Measurements from ENCODE around the gene TTC9. TPM values are rescaled to one million over a fixed set of nuclear protein-coding genes. Genes with fewer than 3 reads are reported as not detected.

The TTC9 gene
- total RNA-seq, 3 donors from 2014 or later = 3.2 to 4.0 (median 3.6) TPM

- ATAC-seq = no peak
- no peak for DNase-seq
- H3K9me3 Mint-ChIP-seq = no peaks in the 10 kb centered on the region
- H3K4me3 Mint-ChIP-seq = no peak overlapping the region
- H3K27me3 Mint-ChIP-seq (ENCODE audit: low read depth) = no peaks in the 10 kb centered on the region
- peaks cover 3% of the 10 kb centered on the region for H3K36me3 Mint-ChIP-seq (ENCODE audit: insufficient read depth)
- H3K4me1 Mint-ChIP-seq (ENCODE audit: low read depth) = no peaks in the 10 kb centered on the region
These were observed 83.2 kb downstream of the TTC9 start for GRCh38 chr14:70724944-70725343.

Other genes with a start within 250 kb of the TTC9 start
- 1 to 10 TPM; 3.8 to 5.1 (median 3.9) TPM for gene SYNJ2BP, start 224.8 kb upstream of the TTC9 start, total RNA-seq
- gene ADAM21, start 189.7 kb upstream of the TTC9 start, total RNA-seq = under 1 TPM in 1 of 3 donors, not detected in 2; 0.11 TPM
- under 1 TPM in 1 of 3 donors, not detected in 2; 0.08 TPM for gene ADAM20, start 106.9 kb upstream of the TTC9 start, total RNA-seq
- 10 to 100 TPM; 55.7 to 59.9 (median 57.9) TPM for gene MED6, start 41.3 kb upstream of the TTC9 start, total RNA-seq
- 1 to 10 TPM; 3.1 to 4.8 (median 4.7) TPM for gene MAP3K9, start 167.6 kb downstream of the TTC9 start, total RNA-seq